HG03066 (cell line): ENCODE results near the gene F2R.
"Not testable (repeated sequence)": the region's sequence is repeated elsewhere in the genome, so short reads cannot be mapped to it uniquely, and the experiment has no call there.

ENCODE experiments used
- ATAC-seq: cut with Tn5 transposase; IDR thresholded peaks from one replicate; pipeline ENCODE4 v1.9.1; 2021; ENCODE audit warnings: low read depth; ENCODE audit not compliant: unreplicated experiment

The F2R gene

DNA sequence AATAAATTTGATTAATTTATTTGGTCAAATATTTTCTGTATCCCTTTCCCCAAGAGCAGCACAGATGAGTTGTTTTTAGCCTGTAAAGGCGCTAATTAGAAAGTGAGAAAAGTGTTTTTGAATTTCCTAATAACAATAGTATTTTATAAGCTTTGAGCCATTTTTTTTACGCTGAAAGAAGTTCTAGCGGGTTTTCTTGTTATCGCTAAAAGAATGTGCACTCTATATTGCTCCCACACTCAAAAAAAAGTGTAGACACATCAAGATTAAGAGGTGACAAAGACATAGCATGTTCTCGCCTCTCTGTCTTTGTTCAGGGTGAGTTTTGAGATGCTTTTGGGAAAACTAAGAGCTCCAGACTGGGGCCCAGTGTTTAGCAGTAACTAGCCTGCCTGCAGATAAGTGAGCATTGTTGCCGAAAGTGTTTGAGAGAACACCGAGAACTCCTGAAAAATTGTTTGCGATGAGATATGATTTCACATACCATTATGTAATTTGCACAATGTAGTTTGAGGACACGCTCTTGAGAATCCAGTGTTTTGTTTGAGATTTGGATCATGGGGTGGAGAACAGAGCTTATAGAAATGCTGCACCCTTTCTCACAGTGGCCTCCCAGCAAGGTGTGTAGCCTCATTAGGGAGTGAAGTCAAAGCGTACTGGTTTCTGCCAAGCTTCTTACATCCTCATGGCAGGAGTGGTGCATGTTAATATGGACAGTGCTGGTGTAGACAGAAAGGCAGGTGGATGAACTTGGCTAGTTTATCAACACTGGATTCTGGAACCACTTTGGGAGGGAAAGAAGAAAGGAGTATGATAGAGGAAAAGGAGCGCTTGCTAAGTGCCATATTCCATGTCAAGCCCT lies 1.5 kb downstream of the F2R start:
- ATAC-seq, result no peak

- no peak for ATAC-seq
Measured at GRCh38 chr5:76718381-76718832, 2.5 kb downstream of the F2R start.

DNA sequence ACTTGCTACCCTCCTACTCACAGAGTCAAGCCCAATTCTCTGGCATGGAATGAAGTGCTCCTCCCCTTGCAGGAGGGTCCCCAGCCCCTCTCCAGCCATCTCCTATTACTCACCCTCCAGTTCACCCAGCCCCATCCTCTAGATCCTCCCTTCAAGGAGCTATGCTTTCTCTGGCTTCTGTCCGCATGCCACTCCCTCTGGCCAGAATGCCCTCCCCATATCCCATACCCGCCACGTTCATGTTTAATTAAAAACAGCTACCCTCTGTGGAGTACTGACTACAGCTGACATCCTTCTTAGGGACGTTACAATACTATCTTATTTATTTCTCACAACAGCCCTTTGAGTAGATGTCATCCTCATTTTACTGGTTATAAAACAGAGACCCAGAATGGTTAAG lies 3.0 kb downstream of the F2R start:
- no peak for ATAC-seq

GRCh38 chr5:76720988-76721569 lies 5.2 kb downstream of the F2R start:
- ATAC-seq, result peak; percentile 97

DNA sequence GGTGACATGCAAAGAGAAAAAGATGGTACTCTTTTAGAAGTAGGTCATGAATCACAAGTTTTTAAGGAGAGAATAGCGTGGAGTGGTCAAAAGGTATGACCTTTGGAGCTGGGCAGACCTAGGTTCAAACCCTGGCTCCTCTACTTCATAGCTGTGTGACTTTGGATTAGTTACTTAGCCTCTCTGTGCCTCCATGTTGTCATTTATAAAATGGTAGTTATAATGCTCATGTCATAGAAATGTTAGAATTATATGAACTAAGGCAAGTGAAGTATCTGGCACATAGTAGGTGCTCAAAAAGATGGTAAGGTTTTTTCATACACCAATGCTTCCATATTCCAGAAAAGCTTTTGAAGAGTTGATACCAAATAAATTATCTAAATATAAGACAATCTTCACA lies 7.3 kb downstream of the F2R start:
- ATAC-seq, result no peak

- no peak for ATAC-seq
Measured at GRCh38 chr5:76723906-76724305, 8.0 kb downstream of the F2R start.

GRCh38 chr5:76724871-76725270 lies 8.9 kb downstream of the F2R start:
- no peak for ATAC-seq

GRCh38 chr5:76728965-76729364 lies 13.0 kb downstream of the F2R start:
- no peak for ATAC-seq

DNA sequence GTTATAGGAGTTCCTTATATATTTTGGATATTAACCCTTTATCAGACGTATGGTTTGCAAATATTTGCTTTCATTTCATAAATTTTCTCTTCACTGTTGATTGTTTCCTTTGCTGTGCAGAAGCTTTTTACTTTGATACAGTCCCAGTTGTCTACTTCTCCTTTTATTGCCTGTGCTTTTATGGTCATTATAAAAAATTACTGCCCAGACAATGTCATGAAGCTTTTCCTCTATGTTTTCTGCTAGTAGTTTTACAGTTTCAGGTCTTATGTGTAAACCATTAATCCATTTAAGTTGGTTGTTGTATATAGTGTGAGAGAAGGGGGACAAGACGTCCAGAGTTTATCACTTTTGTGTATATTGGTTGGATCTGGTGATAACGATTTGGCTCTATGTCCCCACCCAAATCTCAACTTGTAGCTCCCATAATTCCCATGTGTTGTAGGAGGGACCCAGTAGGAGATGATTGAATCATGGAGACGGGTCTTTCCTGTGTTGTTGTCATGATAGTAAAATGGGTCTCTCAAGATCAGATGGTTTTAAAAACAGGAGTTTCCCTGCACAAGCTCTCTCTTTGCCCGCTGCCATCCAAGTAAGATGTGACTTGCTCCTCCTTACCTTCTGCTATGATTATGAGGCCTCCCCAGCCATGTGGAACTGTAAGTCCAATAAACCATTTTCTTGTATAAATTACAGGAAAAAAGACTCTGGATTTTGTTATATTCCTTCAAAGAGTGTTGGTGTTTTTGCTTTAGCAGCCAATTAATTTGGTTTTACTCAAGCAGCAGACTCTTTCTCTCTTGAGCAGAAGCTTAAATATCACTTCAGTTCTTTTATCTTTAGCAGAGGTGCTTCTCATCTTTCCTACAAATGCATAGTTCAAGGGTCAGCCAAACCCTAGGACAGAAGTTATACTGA lies 13.7 kb downstream of the F2R start:
- ATAC-seq, result no peak

- ATAC-seq, result no peak
Measured at GRCh38 chr5:76732405-76733048, 16.6 kb downstream of the F2R start.

DNA sequence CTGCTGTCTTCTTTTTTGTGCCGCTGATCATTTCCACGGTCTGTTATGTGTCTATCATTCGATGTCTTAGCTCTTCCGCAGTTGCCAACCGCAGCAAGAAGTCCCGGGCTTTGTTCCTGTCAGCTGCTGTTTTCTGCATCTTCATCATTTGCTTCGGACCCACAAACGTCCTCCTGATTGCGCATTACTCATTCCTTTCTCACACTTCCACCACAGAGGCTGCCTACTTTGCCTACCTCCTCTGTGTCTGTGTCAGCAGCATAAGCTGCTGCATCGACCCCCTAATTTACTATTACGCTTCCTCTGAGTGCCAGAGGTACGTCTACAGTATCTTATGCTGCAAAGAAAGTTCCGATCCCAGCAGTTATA lies 17.1 kb downstream of the F2R start:
- ATAC-seq, result peak; percentile 51

GRCh38 chr5:76735762-76736545 lies 20.0 kb downstream of the F2R start:
- no peak for ATAC-seq

DNA sequence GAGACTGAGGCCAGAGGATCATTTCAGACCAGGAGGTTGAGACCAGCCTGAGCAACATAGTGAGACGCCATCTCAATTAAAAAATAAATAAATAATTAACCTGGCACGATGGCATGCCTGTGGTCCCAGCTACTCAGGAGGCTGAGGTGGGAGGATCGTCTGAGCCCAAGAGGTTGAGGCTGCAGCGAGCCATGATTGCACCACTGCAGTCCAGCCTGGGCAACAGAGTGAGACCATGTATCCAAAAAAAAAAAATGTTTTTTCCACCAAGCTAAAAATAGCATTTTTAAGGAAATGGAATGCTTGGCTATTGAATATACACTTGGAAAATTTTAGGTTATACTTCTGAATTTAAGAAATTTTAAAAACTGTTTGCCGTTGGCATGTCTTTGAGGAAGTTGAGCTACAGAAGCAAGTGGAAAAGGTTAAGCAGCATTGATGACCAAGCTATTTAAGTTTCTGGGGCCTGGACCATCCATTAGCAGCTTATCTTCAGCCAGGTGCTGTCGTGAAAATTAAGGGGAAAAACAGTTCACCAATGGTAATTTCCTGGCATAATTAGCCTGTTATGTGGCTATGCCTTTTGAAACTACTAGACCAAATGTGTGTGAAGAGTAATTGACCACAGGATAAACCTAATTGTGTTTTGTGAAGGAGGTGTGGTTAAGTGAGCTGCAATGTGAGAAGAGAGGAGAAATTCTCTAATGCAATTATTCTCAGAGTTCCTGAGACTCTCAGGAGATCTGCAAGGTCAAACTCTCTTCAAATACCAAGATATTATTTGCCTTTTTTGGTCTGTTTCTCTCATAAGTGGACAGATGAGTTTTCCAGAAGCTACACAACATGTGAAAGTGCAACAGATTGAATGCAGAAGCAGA lies 21.0 kb downstream of the F2R start:
- ATAC-seq, result peak; percentile 33

DNA sequence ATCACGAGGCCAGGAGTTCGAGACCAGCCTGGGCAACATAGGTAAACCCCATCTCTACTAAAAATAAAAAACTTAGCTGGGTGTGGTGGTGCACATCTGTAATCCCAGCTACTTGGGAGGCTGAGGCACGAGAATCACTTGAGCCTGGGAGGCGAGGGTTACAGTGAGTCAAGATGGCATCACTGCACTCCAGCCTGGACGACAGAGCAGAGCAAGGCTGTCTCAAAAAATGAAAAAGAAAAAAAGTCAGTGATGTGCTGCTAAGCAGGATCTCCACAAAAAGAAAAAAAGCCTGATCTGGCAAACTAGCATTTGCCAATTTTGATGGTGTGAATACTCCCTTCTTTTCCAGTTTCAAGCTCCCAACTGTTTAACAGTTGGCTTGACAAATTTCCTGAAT lies 21.9 kb downstream of the F2R start:
- no peak for ATAC-seq

GRCh38 chr5:76741506-76741905 lies 25.6 kb downstream of the F2R start:
- not testable (repeated sequence) for ATAC-seq

DNA sequence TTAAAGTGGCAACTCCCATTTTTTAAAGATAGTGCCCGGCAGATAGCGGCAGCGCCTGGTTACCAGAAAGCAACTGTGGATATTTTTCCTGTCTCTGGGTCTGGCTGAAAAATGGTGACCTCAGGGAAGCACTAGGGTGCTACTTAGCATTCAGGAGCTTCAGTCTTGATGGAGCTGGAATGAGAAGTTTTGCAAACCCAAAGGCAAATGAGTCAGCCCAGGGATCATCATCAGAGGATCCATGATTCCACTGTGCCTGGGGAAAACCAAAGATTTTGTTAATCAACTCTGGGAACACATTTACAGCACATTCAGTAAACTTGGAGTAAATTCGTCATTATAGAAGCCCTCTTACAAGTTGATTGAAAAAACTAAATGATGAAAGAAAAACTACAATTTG lies 26.7 kb downstream of the F2R start:
- ATAC-seq, result no peak

GRCh38 chr5:76744632-76745031 lies 28.7 kb downstream of the F2R start:
- no peak for ATAC-seq

GRCh38 chr5:76745670-76746069 lies 29.7 kb downstream of the F2R start:
- ATAC-seq, result no peak

DNA sequence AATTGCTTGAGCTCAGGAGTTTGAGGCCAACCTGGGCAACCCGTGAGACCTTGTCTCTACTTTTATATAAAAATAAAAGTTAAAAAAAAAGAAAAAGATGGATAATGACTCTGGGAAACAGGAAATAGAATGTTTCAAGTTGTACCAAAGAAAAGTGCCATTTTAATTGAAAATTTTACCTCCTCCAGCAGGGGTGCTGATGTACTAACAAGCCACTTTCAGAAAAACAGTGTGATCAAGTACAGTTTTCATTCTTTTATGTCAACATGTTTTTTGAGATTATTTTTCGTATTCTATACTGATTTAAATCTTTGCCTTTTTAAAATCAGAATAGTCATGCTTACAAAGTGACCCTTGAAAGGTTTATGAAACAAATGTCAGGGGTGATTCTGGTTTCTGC lies 30.8 kb downstream of the F2R start:
- ATAC-seq, result no peak
